ENCODE results near the gene IMMP2L.

The IMMP2L gene

DNA sequence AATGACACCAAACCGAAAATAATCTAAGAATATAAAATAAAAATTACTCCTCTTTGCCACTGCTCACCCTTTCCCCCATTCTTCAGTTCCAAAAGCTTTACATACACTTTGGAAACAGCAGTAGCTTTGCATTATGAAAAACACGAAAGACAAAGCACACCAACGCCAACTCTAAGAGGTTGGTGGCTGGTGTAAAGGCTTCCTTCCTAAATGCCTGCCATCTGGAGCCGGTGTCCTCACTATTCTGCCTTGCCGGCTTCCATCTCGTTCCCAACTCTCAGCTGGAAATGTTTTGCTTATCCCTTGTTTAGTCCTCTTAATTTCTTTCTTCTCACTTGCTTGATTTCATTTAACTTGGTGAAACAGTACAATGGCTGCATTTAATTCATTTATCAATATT is 752.5 kb downstream of the IMMP2L start:
- H3K4me2 ChIP-seq (ENCODE audit: low read depth, low read length, poor library complexity, severe bottlenecking), result no peak overlapping the region
- H3K9ac ChIP-seq (ENCODE audit: low read length), result no peak overlapping the region
- no peaks in the 10 kb centered on the region; the same call in 1 of the 2 replicates for H3F3A ChIP-seq (ENCODE audit: insufficient read depth)
- H3K4me3 ChIP-seq (ENCODE audit: insufficient read depth, low read length, poor library complexity, severe bottlenecking), result no peak overlapping the region
- H3K27ac ChIP-seq (ENCODE audit: low read depth, low read length), result no peak overlapping the region
- TF ChIP-seq, protein P1, sequence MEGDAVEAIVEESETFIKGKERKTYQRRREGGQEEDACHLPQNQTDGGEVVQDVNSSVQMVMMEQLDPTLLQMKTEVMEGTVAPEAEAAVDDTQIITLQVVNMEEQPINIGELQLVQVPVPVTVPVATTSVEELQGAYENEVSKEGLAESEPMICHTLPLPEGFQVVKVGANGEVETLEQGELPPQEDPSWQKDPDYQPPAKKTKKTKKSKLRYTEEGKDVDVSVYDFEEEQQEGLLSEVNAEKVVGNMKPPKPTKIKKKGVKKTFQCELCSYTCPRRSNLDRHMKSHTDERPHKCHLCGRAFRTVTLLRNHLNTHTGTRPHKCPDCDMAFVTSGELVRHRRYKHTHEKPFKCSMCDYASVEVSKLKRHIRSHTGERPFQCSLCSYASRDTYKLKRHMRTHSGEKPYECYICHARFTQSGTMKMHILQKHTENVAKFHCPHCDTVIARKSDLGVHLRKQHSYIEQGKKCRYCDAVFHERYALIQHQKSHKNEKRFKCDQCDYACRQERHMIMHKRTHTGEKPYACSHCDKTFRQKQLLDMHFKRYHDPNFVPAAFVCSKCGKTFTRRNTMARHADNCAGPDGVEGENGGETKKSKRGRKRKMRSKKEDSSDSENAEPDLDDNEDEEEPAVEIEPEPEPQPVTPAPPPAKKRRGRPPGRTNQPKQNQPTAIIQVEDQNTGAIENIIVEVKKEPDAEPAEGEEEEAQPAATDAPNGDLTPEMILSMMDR (IDR thresholded peaks at IDR 0.05; ENCODE audit: insufficient read depth, low read length, poor library complexity, severe bottlenecking), result no peak
- TF ChIP-seq EZH2phosphoT487 (conservative IDR thresholded peaks at IDR 0.05; ENCODE audit: low read length), result no peak
- H3K9me2 ChIP-seq (replicated peaks; ENCODE audit: insufficient read depth, low read length), result no peaks in the 10 kb centered on the region
- H3K9me3 ChIP-seq (ENCODE audit: insufficient read depth, low read length), result no peaks in the 10 kb centered on the region
- H3K27me3 ChIP-seq (ENCODE audit: low read length), result no peaks in the 10 kb centered on the region
- no peak overlapping the region for H2AFZ ChIP-seq (ENCODE audit: low read depth, low read length, severe bottlenecking)
- H3K36me3 ChIP-seq (ENCODE audit: low read length), result no peaks in the 10 kb centered on the region
- no peaks in the 10 kb centered on the region for H3K79me2 ChIP-seq (ENCODE audit: insufficient read depth, low read length)
- no peaks in the 10 kb centered on the region for H4K20me1 ChIP-seq (ENCODE audit: low read depth, low read length)

DNA sequence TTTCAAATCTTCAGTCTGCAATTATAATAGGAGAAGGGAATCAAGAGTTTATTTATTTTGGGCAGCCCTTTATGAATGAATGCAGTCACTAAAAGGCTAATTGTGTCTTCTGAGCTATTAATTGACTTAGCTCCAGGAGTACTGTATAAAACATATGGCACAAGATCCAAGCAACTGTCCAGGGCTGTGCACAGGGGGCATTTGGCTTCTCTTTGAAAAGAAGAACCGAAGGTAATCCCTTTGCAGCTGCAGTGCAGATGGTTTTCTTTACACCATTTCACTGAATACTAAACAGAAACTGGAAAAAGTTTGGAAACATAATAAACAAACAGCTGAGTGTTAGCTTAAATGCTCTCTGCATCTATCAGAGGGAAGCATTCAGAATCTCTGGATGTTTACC is 753.9 kb downstream of the IMMP2L start:
- H3K27ac ChIP-seq (ENCODE audit: low read depth, low read length), result no peak overlapping the region
- no peaks in the 10 kb centered on the region for H4K20me1 ChIP-seq (ENCODE audit: low read depth, low read length)
- no peak overlapping the region for H3K4me3 ChIP-seq (ENCODE audit: insufficient read depth, low read length, poor library complexity, severe bottlenecking)
- no peak overlapping the region for H3K4me2 ChIP-seq (ENCODE audit: low read depth, low read length, poor library complexity, severe bottlenecking)
- no peaks in the 10 kb centered on the region for H3K79me2 ChIP-seq (ENCODE audit: insufficient read depth, low read length)
- TF ChIP-seq EZH2phosphoT487 (conservative IDR thresholded peaks at IDR 0.05; ENCODE audit: low read length), result no peak
- TF ChIP-seq, protein P1 (IDR thresholded peaks at IDR 0.05; ENCODE audit: insufficient read depth, low read length, poor library complexity, severe bottlenecking), result no peak
- H3K9me3 ChIP-seq (ENCODE audit: insufficient read depth, low read length), result no peaks in the 10 kb centered on the region
- no peaks in the 10 kb centered on the region for H3K36me3 ChIP-seq (ENCODE audit: low read length)
- H3K9ac ChIP-seq (ENCODE audit: low read length), result no peak overlapping the region
- H3K9me2 ChIP-seq (replicated peaks; ENCODE audit: insufficient read depth, low read length), result no peaks in the 10 kb centered on the region
- no peaks in the 10 kb centered on the region; the same call in 1 of the 2 replicates for H3F3A ChIP-seq (ENCODE audit: insufficient read depth)
- no peaks in the 10 kb centered on the region for H3K27me3 ChIP-seq (ENCODE audit: low read length)
- no peak overlapping the region for H2AFZ ChIP-seq (ENCODE audit: low read depth, low read length, severe bottlenecking)

DNA sequence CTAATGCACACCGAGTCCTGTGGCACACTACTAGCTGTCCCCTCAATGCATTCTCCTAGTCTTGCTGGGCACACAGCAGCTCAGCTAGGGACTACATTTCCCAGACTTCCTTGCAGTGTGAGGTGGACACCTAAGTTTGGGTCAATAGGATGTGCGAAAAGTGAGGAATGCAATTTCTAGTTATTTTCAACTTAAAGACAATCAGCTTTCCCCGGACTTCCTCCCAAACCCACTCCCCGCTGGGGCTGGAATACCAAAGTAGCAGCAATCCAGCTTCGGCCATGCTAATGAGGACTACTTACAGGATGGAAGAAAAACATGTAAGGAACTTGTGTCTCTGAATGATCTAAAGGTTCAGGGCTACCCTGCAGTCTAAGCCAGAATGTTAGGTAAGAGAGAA is 757.8 kb downstream of the IMMP2L start:
- TF ChIP-seq, protein P1 (IDR thresholded peaks at IDR 0.05; ENCODE audit: insufficient read depth, low read length, poor library complexity, severe bottlenecking), result no peak
- TF ChIP-seq EZH2phosphoT487 (conservative IDR thresholded peaks at IDR 0.05; ENCODE audit: low read length), result no peak
- Histone ChIP-seq H3K79me2 (ENCODE audit: insufficient read depth, low read length) (no peaks in the 10 kb centered on the region), H3K9me2 (replicated peaks; ENCODE audit: insufficient read depth, low read length) (no peaks in the 10 kb centered on the region), H3F3A (ENCODE audit: insufficient read depth) (no peaks in the 10 kb centered on the region), H3K9ac (ENCODE audit: low read length) (no peak overlapping the region), H3K9me3 (ENCODE audit: insufficient read depth, low read length) (no peaks in the 10 kb centered on the region), H3K4me2 (ENCODE audit: low read depth, low read length, poor library complexity, severe bottlenecking) (no peak overlapping the region), H2AFZ (ENCODE audit: low read depth, low read length, severe bottlenecking) (no peak overlapping the region), H3K27ac (ENCODE audit: low read depth, low read length) (no peak overlapping the region), H3K36me3 (ENCODE audit: low read length) (no peaks in the 10 kb centered on the region), H3K27me3 (ENCODE audit: low read length) (no peaks in the 10 kb centered on the region), H3K4me3 (ENCODE audit: insufficient read depth, low read length, poor library complexity, severe bottlenecking) (no peak overlapping the region), H4K20me1 (ENCODE audit: low read depth, low read length) (no peaks in the 10 kb centered on the region)

Data from SU-DHL-6 (cell line).